SK-N-MC (cell line): ENCODE measurements around the gene BACH2.
"Not testable (repeated sequence)": the region's sequence is repeated elsewhere in the genome, so short reads cannot be mapped to it uniquely, and the experiment has no call there.

Experiments
- DNase-seq: peaks from one replicate; pipeline ENCODE4 v3.0.0-alpha.2; 2011; ENCODE audit warnings: low read depth, low spot score
- H3K27ac ChIP-seq: fragments of 200-600 bp; sonication (generic); 2 replicates; pipeline ENCODE4 v1.5.1; 2016; ENCODE audit warnings: mixed run types
- H3K36me3 ChIP-seq: fragments of 200-600 bp; sonication (generic); 2 replicates; pipeline ENCODE4 v1.6.1; 2017; ENCODE audit warnings: antibody characterized with exemption, low read length, mixed read lengths; ENCODE audit not compliant: insufficient read depth
- H3K4me3 ChIP-seq: fragments of 200-600 bp; sonication (generic); 2 replicates; pipeline ENCODE4 v1.5.1; 2016
- H3K9ac ChIP-seq: fragments of 200-600 bp; sonication (generic); 2 replicates; pipeline ENCODE4 v1.8.0; 2017; ENCODE audit warnings: mixed run types, mixed read lengths; ENCODE audit not compliant: insufficient read length
- H3K9me3 ChIP-seq: fragments of 200-600 bp; sonication (generic); 2 replicates; pipeline ENCODE4 v1.6.1; 2017; ENCODE audit warnings: low read depth, mild to moderate bottlenecking, antibody characterized with exemption, low read length, moderate library complexity, mixed read lengths
- EZH2 ChIP-seq: fragments of 200-600 bp; sonication (generic); IDR thresholded peaks from one replicate; pipeline ENCODE4 v1.6.1; 2017; ENCODE audit warnings: antibody characterized with exemption
- FOXP2 ChIP-seq: optimal IDR thresholded peaks from 2 replicates; pipeline ENCODE3; 2011; ENCODE audit warnings: mild to moderate bottlenecking, moderate library complexity; ENCODE audit not compliant: insufficient read depth; ENCODE audit errors: extremely low read length, control extremely low read depth
- POLR2AphosphoS5 ChIP-seq: IDR thresholded peaks from 2 replicates; pipeline ENCODE4 v1.6.1; 2012; ENCODE audit warnings: mild to moderate bottlenecking, low read depth, low read length, borderline replicate concordance

Gene BACH2

GRCh38 chr6:90123831-90124230 is 172.8 kb downstream of the BACH2 start:
- Histone ChIP-seq H3K27ac (no peak overlapping the region), H3K4me3 (no peak overlapping the region), H3K9ac (no peak overlapping the region), H3K36me3 (no peaks in the 10 kb centered on the region), H3K9me3 (no peaks in the 10 kb centered on the region)
- no peak for DNase-seq
- TF ChIP-seq FOXP2 (no peak), EZH2 (no peak), POLR2AphosphoS5 (no peak)

GRCh38 chr6:90121982-90122381 is 174.7 kb downstream of the BACH2 start:
- TF ChIP-seq FOXP2: no peak
- no peak for TF ChIP-seq EZH2
- no peak for TF ChIP-seq POLR2AphosphoS5
- no peaks in the 10 kb centered on the region for H3K9me3 ChIP-seq
- H3K9ac ChIP-seq: no peak overlapping the region
- no peak overlapping the region for H3K4me3 ChIP-seq
- no peak for DNase-seq
- no peak overlapping the region for H3K27ac ChIP-seq
- no peaks in the 10 kb centered on the region for H3K36me3 ChIP-seq

- Histone ChIP-seq H3K9ac (no peak overlapping the region), H3K4me3 (no peak overlapping the region), H3K36me3 (no peaks in the 10 kb centered on the region), H3K9me3 (no peaks in the 10 kb centered on the region), H3K27ac (no peak overlapping the region)
- DNase-seq: no peak
- TF ChIP-seq FOXP2: no peak
- no peak for TF ChIP-seq POLR2AphosphoS5
- TF ChIP-seq EZH2: no peak
Observed at GRCh38 chr6:90120327-90120726, 176.3 kb downstream of the BACH2 start.

GRCh38 chr6:90119618-90120017 is 177.0 kb downstream of the BACH2 start:
- Histone ChIP-seq H3K9me3 (no peaks in the 10 kb centered on the region), H3K4me3 (no peak overlapping the region), H3K9ac (no peak overlapping the region), H3K27ac (no peak overlapping the region), H3K36me3 (no peaks in the 10 kb centered on the region)
- DNase-seq: no peak
- TF ChIP-seq FOXP2: no peak
- TF ChIP-seq EZH2: no peak
- no peak for TF ChIP-seq POLR2AphosphoS5

- TF ChIP-seq FOXP2 (no peak), EZH2 (no peak), POLR2AphosphoS5 (no peak)
- no peak for DNase-seq
- Histone ChIP-seq H3K4me3 (no peak overlapping the region), H3K9ac (no peak overlapping the region), H3K9me3 (no peaks in the 10 kb centered on the region), H3K36me3 (no peaks in the 10 kb centered on the region), H3K27ac (no peak overlapping the region)
Observed at GRCh38 chr6:90118581-90118980, 178.1 kb downstream of the BACH2 start.

- no peak for DNase-seq
- H3K36me3 ChIP-seq: no peaks in the 10 kb centered on the region
Observed at GRCh38 chr6:90118069-90118468, 178.6 kb downstream of the BACH2 start.

GRCh38 chr6:90116126-90116525 is 180.5 kb downstream of the BACH2 start:
- not testable (repeated sequence) for H3K4me3 ChIP-seq, H3K9me3 ChIP-seq, H3K27ac ChIP-seq, H3K36me3 ChIP-seq, DNase-seq, H3K9ac ChIP-seq

More at GRCh38 chr6:90118069-90118468, 178.6 kb downstream of the BACH2 start:
- no peak overlapping the region for H3K27ac ChIP-seq
- TF ChIP-seq EZH2 (no peak), POLR2AphosphoS5 (no peak), FOXP2 (no peak)
- H3K9ac ChIP-seq: no peak overlapping the region
- no peak overlapping the region for H3K4me3 ChIP-seq
- no peaks in the 10 kb centered on the region for H3K9me3 ChIP-seq

GRCh38 chr6:90113389-90113788 is 183.3 kb downstream of the BACH2 start:
- H3K4me3 ChIP-seq: no peak overlapping the region
- H3K9ac ChIP-seq: no peak overlapping the region
- DNase-seq: no peak
- no peak for TF ChIP-seq FOXP2
- no peak for TF ChIP-seq EZH2
- TF ChIP-seq POLR2AphosphoS5: no peak
- no peaks in the 10 kb centered on the region for H3K36me3 ChIP-seq
- H3K9me3 ChIP-seq: no peaks in the 10 kb centered on the region
- no peak overlapping the region for H3K27ac ChIP-seq

GRCh38 chr6:90111387-90111786 is 185.3 kb downstream of the BACH2 start:
- no peak for DNase-seq
- H3K9me3 ChIP-seq: no peaks in the 10 kb centered on the region
- H3K36me3 ChIP-seq: no peaks in the 10 kb centered on the region
- H3K27ac ChIP-seq: no peak overlapping the region
- H3K9ac ChIP-seq: no peak overlapping the region
- TF ChIP-seq POLR2AphosphoS5 (no peak), FOXP2 (no peak), EZH2 (no peak)
- no peak overlapping the region for H3K4me3 ChIP-seq
